AG09319 (cell line): Measurements from ENCODE around the gene STAT4.

Experiments used
- DNase-seq: peaks from one replicate; pipeline ENCODE4 v3.0.0-alpha.2; 2010; ENCODE audit warnings: low read depth; ENCODE audit errors: extremely low read depth
- TF ChIP-seq, protein P1 (sequence below): IDR thresholded peaks from 2 replicates; pipeline ENCODE4 v1.5.1; 2011; ENCODE audit warnings: low read depth, mild to moderate bottlenecking, inconsistent platforms, low read length, moderate library complexity

STAT4 gene

DNA sequence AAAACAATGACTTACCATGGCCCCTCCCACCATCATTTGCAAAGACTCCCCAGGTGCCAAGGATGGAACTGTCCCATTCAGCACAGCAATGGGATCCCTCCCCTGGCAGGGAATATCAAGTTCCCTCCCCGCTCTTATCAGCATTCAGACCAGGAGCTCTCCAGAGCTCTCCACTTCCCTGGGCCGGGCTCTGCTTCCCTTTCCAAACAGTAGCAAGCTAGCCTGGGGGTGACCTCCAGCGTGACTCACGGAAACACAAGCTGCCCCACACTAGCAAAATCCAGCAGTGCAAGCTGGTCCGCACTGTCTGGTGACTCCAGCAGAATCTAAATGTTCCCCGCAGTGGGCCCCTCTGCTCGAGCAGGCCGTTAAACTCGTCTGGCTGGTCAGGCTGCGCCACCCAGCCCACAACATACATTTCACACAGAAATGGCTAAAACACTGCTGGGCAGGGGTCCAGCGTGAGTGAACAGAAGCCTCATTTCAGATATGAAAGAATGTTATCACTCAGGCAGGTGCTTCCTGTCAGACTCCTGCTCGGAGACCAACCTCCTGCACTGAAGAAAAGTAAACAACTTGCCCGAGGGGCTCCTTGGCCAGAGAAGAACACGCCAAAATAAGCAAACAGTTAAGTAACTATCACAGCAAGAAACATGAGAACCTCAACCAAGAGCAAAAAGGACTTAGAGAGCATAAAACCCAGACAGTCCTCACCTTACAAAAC lies 170.7 kb downstream of the STAT4 start:
- TF ChIP-seq, protein P1, sequence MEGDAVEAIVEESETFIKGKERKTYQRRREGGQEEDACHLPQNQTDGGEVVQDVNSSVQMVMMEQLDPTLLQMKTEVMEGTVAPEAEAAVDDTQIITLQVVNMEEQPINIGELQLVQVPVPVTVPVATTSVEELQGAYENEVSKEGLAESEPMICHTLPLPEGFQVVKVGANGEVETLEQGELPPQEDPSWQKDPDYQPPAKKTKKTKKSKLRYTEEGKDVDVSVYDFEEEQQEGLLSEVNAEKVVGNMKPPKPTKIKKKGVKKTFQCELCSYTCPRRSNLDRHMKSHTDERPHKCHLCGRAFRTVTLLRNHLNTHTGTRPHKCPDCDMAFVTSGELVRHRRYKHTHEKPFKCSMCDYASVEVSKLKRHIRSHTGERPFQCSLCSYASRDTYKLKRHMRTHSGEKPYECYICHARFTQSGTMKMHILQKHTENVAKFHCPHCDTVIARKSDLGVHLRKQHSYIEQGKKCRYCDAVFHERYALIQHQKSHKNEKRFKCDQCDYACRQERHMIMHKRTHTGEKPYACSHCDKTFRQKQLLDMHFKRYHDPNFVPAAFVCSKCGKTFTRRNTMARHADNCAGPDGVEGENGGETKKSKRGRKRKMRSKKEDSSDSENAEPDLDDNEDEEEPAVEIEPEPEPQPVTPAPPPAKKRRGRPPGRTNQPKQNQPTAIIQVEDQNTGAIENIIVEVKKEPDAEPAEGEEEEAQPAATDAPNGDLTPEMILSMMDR = no peak
- DNase-seq = no peak
